Medulla oblongata (tissue), 1 donor: ENCODE data around the gene CWC22.
A peak's percentile ranks its signal among the peaks of the same experiment; 100 is the strongest.
"Not testable (repeated sequence)": the region's sequence is repeated elsewhere in the genome, so short reads cannot be mapped to it uniquely, and the experiment has no call there.

Source experiments
- DNase-seq: peaks from one replicate; pipeline ENCODE4 v3.0.0-alpha.2; 2015; ENCODE audit errors: extremely low spot score

CWC22 gene

DNA sequence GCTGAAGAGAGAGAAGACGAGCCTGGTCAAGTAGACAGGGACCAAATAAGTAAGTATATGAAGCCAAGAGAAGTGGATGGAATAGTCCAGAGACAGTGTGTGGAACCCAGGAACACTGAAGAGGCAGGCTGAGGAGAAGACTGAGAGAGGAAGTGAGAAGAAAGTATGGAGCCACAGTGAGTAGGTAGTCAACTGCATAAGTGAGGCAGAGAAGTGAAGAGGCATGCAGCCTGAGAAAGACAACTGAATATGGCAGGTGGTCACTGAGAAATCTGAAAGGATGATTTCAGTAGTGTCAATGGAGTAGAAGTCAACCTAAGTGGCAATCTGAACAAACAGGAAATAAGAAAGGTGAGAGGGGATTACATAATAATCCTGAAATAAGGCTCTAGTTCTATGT lies 55.4 kb downstream of the CWC22 start:
- no peak for DNase-seq

DNA sequence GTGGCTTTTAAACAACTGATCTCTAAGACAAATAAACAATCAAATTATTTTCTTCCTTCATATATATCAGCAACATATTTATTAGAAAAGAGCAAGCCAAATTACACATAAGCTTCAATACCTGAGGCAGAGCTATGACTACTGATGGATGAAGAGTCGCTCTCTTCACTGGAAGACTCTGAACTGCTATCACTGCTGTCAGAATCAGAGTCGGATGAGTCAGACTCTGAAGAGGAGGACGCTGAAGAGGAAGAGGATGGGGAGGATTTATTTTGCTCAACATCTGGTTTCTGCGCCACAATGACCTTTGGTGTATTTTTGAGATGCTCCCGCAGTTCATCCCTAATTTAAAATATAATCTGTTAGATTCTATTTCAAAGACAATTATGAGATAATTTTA lies 56.7 kb downstream of the CWC22 start:
- no peak for DNase-seq

DNA sequence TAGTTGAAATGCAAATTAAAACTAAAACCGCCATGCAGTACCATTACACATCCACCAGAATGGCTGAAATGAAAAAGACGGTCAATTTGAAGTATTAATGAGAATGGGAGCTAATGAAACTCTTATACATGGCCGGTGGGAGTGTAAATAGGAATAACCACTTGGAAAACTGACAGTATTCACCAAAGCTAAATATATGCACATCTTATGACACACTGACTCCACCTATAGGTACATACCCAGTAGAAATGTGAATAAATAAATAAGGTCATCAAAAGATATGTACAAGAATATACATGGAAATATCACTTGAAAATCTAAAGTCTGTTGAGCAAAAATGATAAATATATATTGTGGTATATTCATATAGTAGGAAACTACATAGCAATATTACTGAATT lies 57.7 kb downstream of the CWC22 start:
- no peak for DNase-seq

DNA sequence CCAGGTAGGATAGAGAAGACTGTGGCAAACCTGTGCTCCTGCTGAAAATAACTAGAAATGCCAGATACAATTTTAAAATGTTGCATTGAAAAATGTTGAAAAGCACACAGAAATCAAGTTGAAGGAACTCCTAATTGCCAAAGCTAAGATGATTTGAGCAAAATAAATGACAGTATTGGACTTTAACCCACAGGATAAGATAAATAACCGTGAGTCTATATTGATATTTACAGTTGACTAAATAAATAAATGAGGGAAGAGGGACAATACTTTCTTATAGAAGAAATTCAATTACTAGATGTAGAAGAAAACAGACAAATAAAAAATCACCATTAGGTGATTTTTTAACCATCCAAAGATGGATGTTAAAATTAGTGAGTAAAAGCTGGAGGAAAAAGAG lies 59.0 kb downstream of the CWC22 start:
- DNase-seq = no peak

DNA sequence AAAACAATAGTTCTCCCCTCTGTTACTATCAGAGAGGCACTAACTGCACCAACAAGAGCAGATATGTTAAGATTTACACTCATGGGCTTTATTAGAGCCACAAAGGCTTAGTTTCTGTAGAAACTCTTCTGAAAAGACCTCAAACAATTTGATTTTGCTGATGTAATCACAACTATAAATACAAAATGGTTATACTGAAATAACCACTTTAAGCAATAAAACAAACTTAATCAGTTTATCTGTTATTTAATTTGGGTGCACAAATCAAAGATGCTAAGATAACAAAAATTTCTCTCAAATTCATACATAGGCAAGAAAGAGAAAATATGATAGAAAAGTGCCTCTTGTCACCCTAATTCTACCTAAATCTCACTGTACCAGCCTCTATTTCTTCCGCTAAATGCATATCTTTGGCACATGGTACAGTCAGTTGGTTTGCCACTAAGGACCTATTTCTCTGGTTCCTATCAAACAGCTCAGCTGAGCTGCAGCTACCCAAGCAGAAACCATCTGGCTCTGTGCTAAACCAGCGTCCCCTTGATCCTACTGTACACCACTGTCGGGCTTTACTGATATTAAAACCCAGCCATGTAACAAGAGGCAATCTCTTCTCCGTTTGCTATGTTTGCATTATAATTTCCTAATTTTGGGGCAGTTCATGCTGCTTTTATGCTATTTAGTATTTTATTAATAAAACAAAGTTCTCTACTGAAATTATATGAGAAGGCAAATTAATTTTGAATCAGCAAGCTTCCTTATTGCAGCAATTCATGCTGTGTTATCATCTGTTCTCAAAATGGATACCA lies 60.1 kb downstream of the CWC22 start:
- DNase-seq = no peak

DNA sequence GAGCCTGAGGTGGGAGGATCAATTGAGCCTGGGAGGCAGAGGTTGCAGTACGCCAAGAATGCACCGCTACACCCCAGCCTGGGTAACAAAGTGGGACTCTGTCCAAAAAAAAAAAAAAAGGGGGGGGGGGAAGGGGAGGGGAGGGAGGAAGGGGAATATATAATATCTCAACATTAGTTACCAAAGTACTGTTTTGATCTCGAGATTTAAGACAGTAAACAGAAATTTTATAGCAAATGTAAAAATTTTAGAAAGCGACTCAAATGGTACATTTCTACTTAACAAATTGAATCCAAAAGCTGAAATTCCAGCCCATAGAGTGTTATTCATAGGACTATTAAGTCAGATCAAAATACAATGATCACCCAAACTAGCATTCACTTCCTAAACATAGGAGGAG lies 60.8 kb downstream of the CWC22 start:
- no peak for DNase-seq

DNA sequence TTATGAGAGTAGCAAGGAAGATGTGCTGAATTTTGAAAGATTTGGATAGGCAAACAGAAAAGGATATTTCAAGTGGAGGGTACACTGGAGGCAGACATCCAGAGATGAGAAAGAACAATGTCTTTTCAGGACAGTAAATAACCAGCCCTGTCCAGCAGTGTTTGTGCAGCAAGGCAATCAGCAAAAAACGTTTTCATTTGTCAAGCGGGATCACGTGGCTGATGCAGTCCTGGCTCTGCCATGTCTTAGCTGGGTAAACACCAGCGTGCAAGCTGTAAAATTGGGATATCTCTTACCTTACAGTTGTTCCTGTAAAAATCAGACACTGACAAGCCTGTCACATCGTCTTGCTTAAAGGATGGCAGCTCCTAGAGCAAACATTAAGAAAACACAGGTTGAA lies 67.8 kb downstream of the CWC22 start:
- DNase-seq = peak; percentile 8

DNA sequence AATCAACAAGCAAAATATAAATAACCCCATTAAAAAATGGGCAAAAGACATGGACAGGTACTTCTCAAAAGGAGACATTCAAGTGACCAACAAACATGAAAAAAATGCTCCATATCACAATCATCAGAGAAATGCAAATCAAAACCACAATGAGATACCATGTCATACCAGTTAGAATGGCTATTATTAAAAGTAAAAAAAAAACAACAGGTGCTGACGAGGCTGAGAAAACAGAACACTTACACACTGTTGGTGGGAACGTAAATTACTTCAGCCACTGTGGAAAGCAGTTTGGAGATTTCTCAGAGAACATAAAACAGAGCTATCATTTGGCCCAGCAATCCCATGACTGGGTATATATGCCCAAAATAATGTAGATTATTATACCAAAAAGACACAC lies 69.1 kb downstream of the CWC22 start:
- DNase-seq = no peak

DNA sequence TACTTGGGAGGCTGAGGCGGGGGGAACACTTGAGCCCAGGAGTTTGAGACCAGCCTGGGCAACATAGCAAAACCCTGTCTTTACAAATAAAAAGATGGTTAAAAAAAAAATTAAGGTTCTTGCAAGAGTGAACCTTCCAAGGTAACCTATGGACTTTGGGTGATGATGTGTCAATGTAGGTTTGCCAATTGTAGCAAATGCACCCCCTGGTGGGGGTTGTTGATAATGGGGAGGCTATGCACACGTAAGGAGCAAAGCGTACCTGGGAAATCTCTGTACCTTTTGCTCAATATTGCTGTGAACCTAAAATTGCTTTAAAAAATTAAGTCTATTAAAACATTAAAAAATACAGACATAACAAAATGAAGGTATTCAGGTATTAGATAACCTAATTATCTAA lies 70.4 kb downstream of the CWC22 start:
- no peak for DNase-seq

DNA sequence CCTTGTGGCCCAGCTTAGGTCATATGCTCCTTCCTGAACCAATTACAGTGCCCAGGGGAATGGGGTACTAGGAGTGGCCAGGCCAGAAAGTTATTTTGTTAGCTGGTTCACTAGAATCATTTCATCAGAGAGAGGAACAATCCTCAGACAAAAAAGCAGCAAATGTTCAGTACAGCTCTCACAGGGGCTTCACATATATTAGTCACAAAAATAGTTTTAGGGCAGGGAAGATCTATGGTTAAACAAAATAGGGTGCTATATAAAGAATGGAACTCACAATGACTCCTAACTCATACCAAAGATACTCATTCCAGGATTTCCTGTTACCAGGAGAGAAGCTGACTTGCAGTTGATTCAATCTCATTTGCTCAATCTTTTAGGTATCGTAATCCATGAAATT lies 71.0 kb downstream of the CWC22 start:
- DNase-seq = no peak

DNA sequence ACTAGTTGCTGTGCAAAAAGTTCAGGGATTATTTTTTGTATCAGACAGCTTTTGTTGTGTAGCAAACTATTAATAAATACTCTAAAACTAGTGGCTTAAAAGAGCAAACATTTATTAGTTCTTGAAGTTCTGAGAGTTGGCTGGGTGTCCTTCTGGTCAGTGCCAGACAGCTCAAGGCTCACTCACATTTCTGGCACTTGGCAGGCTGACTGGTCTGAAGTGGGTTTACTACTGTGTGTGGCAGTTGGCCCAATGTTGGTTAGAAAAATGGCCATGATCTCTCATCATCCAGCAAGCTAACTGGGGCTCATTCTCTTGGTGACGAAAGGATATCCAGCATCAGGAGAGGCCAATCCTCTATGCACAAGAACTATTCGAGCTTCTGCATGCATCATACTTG lies 74.3 kb downstream of the CWC22 start:
- peak; percentile 53 for DNase-seq

DNA sequence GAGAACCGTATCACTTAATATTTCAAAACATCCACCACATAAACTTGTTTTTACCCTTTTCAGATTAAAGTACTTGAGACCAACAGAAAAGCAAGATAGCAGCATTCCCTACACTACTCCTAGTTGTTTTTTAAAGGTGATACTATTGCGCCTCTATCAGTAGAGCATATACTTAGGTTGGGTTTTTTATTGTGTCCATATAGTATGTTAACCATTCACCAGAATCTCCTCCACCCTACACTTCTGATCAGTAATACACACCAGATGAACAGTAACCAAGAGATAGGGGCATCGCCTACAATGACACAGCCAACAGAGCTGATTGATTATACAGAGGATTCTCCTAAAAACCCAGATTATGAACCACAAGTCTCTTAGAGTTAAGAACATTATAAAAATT lies 75.6 kb downstream of the CWC22 start:
- DNase-seq = no peak

DNA sequence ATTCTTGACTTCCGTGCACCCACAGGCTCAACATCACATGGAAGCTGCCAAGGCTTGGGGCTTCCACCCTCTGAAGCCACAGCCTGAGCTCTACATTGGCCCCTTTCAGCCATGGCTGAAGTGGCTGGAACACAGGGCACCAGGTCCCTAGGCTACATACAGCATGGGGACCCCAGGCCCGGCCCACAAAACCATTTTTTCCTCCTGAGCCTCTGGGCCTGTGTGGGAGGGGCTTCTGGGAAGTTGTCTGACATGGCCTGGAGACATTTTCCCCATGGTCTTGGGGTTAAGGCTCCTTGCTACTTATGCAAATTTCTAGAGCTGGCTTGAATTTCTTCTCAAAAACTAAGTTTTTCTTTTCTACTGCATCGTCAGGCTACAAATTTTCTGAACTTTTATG lies 77.1 kb downstream of the CWC22 start:
- DNase-seq = not testable (repeated sequence)

DNA sequence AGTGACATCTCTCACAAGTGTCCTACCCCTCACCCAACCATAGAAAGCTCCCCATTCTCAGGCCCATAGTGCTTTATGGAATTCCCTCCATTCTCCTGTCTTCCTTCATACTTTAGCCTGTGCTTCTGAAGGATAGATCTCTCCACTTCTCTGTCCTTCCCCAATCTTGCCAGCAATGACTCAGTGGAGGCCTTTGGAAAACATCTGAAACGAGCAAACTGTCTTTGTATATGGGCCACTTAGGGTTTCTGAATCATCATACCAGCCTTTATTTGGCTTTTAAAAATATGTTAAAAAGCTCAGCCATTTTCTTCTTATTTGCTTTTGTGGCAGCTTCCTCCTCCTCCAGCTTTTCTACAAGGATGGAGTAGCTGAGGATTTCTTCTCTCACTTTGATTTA lies 80.1 kb downstream of the CWC22 start:
- DNase-seq = no peak

DNA sequence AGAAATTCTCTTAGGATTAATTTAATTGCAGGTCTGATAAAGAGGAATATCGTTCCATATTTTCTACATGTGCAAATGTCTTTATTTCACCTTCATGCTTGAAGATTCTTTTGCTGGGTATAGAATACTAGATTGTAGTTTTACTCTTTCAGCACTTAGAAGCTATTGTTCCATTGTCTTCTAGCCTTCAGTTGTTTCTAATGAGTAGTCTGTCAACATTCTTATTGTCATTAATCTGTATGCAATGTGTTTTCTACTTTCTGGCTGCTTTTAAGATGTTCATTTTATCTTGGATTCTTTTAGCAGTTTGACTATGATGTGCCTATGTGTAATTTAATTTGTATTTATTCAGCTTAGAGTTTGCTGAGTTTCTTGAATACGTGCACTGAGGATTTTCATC lies 81.4 kb downstream of the CWC22 start:
- no peak for DNase-seq

DNA sequence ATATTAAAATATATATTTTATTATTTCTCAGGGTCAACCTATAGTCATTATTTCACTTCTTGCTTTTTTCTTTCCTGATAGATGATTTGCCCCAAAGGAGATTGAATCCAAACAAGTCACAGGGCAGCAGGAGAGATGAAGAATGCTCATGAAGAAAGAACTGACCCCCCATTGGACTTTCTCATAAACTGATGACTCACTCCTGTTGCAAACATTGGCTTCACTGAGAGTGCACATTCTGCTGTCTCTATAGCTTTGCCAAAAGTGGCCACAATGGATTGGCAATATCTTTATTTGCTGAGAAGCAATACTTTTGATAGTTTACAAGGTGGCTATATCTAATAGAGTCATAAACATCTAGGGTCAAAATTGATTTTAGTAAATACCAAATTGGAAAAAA lies 89.8 kb downstream of the CWC22 start:
- no peak for DNase-seq

DNA sequence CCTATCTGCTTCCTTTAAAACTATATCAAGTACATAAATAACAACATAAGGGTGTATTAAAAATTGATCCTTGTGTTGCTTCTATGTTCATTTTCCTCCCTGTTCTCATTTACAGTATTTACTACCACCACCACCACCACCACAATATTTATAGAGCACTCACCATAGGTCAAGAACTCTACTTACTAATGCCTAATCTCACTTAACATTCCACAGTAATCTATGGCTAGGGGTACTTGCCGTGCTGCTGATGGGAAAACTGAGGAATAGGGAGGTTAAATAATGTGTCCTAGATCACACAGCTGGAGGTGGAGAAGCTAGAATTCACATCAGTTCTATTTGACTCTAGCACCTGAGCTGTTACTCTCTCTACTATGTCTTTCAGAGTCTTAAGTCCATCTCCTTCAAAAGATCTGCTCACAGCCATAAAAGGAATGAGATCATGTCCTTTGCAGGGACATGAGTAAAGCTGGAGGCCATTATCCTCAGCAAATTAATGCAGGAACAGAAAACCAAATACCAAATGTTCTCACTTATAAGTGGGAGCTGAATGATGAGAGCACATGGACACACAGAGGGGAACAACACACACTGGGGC lies 91.6 kb downstream of the CWC22 start:
- DNase-seq = no peak

DNA sequence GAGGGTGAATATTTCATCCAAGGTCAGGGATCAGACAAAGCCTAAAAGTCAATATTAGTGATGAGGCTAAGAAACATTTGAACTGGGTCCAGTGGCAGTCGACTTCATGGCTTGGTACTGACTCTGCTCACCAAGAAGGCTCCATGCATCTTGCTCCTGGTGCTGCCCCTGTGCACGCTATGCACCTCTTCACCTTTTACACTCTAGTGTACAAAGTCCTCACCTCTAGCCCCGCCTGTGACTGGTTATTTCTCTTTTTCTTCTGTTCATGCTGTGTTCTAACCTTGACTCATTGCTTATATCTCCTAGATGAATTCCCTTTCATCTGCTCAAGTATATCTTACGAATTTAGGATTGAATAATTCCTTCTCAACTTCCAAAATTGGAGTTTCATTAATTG lies 93.3 kb downstream of the CWC22 start:
- no peak for DNase-seq

DNA sequence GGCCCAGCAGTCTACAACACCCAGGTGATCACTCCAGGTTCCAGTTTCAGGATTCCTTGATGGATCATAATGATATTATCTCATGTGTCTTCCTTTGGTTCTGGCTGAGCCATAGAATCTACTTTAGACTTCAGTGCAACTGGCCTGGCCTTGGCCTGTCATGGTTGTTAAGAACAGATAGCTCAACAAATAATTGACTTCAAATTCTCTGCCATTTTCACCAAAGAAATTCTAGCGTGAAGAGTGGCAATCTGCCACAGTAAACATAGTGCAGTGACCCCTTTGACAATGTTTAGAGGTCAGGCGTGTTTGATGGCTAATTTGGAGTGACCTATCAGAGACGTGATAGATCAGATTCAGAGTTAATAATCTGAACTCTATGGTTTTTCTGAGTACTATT lies 95.5 kb downstream of the CWC22 start:
- no peak for DNase-seq

DNA sequence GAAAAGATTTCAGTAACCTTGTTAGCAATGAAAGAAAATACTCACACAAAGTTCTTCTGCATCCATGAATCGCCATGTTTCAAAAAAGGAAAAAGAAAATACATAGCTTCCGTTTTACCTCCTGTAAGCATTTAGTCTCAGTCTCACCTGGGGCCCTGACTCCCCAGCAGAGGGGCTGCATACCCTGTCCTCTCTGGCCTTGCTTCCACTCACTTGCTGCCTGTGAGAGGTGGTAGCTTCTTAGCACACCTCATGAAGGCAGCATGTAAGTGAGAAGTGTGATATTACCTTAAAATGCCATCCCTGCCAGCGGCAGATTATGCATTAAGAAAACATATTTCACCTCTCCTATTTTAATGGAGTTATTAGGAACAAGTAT lies 96.4 kb downstream of the CWC22 start:
- DNase-seq = no peak

DNA sequence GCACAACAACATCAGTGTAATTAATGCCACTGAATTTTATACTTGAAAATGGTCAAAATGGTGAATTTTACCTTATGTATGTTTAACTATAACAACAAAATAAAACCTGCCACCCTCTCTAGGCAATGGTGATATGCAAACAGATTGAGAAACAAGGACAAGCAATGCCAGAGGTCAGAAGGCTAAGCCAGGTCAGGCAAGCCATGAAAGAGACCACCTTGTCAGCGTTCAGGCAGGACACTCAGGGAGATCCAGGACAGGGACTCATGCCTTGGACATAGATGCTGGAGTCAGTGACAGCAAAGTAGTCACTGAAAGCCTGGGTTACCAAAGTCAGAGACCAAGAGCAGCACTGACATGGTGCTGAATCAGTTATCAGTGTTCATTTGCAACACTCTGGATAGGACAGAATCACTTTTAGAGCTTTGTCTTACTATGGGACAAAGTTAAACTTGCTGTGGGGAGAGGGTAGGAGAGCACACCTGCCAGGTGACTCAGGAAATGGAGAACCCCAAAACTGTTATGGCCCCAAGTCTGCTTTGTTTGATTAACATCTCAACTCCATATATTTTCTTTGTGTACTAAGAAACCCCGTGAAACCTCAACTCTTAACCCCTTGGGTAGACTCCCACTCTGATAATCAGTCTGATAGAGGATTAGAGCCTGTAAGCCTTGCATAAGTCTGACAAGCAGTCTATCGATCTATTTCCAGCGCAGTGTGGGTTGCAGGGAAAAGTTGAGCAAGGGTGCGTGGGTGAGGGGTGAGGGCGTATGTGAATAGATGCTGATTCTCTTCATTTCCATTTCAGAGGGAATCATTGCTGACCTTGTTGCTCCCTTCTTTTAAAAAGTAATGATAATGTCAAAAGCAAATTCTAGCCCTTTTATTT lies 97.0 kb downstream of the CWC22 start:
- DNase-seq = no peak

DNA sequence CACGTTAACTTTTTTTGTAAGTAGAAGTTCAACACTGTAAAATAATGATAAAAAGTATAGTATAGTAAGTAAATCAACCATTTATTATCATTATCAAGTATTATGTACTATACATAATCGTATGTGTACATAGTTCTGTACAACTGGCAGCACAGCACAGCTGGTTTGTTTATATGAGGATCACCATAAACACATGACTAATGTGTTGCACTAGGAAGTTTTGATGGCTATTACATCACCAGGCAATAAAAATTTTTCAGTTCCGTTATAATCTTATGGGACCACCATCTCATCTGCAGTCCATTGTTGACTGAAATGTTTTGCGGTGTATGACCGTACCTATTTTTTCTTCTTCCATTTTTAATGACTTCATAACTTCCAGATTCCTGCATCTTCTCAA lies 106.4 kb downstream of the CWC22 start:
- no peak for DNase-seq

DNA sequence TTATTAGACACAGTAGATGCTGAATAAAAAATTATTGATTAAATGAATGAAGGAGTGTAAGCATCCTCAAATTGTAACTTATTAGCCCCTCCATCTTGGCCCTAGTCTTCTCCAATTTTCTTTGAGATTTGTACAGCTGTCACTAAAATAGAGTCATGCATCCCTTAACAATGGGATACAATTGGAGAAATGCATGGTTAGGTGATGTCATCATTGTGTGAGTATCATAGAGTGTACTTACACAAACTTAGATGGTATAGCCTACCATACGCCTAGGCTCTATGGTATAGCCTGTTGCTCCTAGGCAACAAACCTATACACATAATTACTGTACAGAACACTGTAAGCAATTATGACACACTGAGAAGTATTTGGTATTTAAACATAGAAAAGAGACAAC lies 107.4 kb downstream of the CWC22 start:
- DNase-seq = no peak
